ENCODE measurements around the gene CLSTN3.
A peak's percentile ranks its signal among the peaks of the same experiment; 100 is the strongest.

Gene CLSTN3

DNA sequence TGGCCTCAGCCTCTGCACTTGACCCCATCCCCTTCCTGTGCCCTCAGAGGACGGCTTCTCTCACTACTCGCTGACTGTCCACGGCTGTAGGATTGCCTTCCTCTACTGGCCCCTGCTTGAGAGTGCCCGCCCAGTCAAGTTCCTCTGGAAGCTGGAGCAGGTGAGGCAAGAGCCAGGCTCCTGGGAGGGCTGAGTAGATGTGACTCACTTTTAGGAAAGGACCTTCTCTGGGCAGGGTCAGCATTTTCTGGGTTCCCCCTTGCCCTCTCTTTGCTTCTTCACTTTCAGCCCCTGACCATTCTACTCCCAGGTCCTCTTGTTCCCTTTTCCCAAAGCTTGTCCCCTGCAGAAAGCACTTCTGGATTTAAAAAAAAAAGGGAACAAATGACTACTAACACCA, 7.7 kb downstream of the CLSTN3 start:
- TF ChIP-seq, protein P1, sequence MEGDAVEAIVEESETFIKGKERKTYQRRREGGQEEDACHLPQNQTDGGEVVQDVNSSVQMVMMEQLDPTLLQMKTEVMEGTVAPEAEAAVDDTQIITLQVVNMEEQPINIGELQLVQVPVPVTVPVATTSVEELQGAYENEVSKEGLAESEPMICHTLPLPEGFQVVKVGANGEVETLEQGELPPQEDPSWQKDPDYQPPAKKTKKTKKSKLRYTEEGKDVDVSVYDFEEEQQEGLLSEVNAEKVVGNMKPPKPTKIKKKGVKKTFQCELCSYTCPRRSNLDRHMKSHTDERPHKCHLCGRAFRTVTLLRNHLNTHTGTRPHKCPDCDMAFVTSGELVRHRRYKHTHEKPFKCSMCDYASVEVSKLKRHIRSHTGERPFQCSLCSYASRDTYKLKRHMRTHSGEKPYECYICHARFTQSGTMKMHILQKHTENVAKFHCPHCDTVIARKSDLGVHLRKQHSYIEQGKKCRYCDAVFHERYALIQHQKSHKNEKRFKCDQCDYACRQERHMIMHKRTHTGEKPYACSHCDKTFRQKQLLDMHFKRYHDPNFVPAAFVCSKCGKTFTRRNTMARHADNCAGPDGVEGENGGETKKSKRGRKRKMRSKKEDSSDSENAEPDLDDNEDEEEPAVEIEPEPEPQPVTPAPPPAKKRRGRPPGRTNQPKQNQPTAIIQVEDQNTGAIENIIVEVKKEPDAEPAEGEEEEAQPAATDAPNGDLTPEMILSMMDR (IDR thresholded peaks at IDR 0.05; ENCODE audit: unreplicated experiment in 3 of 3): no peak
- Mint-ChIP-seq H3K4me3 (no peak overlapping the region), H3K36me3 (ENCODE audit: low read depth) (peaks cover 78% of the 10 kb centered on the region), H3K4me1 (no peaks in the 10 kb centered on the region), H3K27me3 (ENCODE audit: low read depth) (no peaks in the 10 kb centered on the region), H3K9me3 (no peaks in the 10 kb centered on the region), H3K27ac (no peak overlapping the region)

DNA sequence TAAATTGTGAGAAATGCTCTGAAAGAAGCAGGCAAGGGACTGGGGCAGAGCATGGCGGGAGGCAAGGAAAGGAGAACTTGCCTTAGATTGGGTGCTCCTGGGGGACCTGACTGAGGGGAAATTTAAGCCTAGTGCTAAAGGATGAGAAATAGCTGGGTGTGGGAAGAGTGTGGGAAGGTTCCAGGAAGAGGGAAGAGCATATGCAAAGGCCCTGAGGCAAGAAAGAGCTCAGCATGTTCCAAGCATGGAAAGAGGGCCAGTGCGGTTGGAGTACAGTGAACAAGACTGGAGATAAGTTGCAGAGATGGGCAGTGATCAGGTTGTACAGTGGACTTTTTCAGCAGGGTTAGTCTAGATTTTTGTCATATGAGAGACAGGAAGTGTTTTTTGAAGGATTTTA, 9.0 kb downstream of the CLSTN3 start:
- Mint-ChIP-seq H3K36me3 (ENCODE audit: low read depth) (peaks cover 75% of the 10 kb centered on the region), H3K9me3 (no peaks in the 10 kb centered on the region), H3K4me3 (no peak overlapping the region), H3K4me1 (no peaks in the 10 kb centered on the region), H3K27me3 (ENCODE audit: low read depth) (no peaks in the 10 kb centered on the region), H3K27ac (no peak overlapping the region)
- TF ChIP-seq, protein P1 (IDR thresholded peaks at IDR 0.05; ENCODE audit: unreplicated experiment in 3 of 3): no peak

DNA sequence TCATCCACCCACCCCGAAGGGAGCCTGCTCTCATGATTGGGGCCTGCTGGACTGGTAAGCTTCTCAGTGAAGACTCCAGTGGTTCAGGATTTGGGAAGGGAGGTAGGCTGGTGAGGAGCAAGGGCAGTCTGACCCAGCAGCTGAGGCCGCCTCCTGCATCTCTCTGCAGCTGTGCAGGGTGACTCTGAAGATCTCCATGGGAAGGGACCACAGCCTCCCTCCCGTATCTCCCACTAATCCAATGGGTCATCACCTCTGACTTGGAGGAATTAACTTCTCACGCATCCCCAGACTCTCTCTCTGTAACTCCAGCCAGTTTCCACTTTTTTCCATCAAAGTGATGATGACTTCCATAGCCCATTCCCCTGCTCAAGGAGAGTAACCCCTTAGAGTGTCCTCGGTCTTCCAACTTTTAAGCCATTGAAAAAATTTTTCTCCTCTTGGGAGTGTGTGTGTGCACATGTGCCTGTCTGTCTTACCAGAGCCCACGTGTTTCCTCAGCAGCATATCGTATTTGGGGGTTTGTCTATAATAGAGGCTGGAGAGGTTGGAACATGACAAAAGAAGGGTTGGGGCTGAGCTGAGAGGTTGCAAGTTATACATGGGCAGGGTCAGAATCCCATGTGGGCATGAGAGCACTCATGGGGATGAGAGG, 11.3 kb downstream of the CLSTN3 start:
- H3K27ac Mint-ChIP-seq: no peak overlapping the region
- TF ChIP-seq, protein P1 (IDR thresholded peaks at IDR 0.05; ENCODE audit: unreplicated experiment in 3 of 3): no peak
- H3K4me1 Mint-ChIP-seq: no peaks in the 10 kb centered on the region
- H3K9me3 Mint-ChIP-seq: no peaks in the 10 kb centered on the region
- H3K27me3 Mint-ChIP-seq (ENCODE audit: low read depth): no peaks in the 10 kb centered on the region
- H3K4me3 Mint-ChIP-seq: no peak overlapping the region
- peaks cover 61% of the 10 kb centered on the region for H3K36me3 Mint-ChIP-seq (ENCODE audit: low read depth)

DNA sequence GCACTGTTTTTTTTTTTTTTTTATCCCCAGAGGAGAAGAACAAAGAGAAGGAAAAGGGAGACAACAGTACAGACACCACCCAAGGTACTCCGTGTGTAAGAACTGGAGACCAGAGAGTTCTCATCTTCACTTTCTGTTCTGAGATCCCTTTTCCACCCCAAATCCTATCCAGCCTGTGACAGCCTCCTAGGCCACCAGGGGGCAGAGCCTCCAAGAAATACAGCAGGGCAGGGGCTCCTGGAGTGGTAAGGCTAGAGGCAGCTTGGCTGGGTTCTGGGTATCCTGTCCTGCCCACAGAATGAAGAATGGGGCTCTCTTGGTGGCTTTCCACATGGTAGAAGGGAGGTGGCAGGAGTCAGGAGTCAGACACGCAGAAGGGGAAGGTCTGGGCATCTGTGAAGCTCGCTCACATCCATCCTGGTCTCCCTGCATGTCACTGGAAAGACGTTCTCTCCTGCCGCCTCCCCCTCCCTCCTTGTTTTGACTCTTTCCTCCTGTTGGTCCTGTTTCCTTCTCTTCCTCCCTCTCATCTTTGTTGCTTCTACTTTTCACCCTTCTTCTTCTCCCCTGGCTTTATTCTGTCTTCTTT, 12.0 kb downstream of the CLSTN3 start:
- Mint-ChIP-seq H3K9me3 (no peaks in the 10 kb centered on the region), H3K27ac (no peak overlapping the region), H3K27me3 (ENCODE audit: low read depth) (no peaks in the 10 kb centered on the region), H3K4me1 (no peaks in the 10 kb centered on the region), H3K36me3 (ENCODE audit: low read depth) (peaks cover 61% of the 10 kb centered on the region), H3K4me3 (no peak overlapping the region)
- TF ChIP-seq, protein P1 (IDR thresholded peaks at IDR 0.05; ENCODE audit: unreplicated experiment in 3 of 3): peak; percentile 35 to 61 (median 45)

DNA sequence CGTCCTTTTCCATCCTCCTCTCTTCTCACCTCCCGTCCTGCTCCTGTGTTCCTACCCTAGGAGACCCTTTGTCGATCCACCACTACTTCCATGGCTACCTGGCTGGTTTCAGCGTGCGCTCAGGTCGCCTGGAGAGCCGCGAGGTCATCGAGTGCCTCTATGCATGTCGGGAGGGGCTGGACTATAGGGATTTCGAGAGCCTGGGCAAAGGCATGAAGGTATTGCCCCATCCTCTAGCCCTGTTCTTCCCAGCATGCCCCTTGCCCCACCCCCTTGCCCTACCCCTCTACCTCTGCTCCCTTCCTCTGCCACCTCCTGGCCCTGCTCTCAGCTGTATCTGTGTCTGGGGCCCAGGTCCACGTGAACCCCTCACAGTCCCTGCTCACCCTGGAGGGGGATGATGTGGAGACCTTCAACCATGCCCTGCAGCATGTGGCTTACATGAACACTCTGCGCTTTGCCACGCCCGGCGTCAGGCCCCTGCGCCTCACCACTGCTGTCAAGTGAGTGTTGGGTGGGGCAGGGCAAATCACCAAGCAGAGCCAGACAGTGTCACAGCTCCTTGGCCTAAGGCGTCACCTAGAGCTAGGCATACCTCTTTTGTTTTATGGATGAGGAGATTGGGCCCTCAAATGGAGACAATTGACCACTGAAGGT, 12.8 kb downstream of the CLSTN3 start:
- TF ChIP-seq, protein P1 (IDR thresholded peaks at IDR 0.05; ENCODE audit: unreplicated experiment in 3 of 3): no peak
- Mint-ChIP-seq H3K4me1 (no peaks in the 10 kb centered on the region), H3K4me3 (no peak overlapping the region), H3K27me3 (ENCODE audit: low read depth) (no peaks in the 10 kb centered on the region), H3K9me3 (no peaks in the 10 kb centered on the region), H3K27ac (no peak overlapping the region), H3K36me3 (ENCODE audit: low read depth) (peaks cover 57% of the 10 kb centered on the region)
